Activated CD4-positive, alpha-beta T cell treated with anti-CD3 and anti-CD28 coated beads for 36 hours (primary cell): ENCODE measurements around the gene IRX4. TPM values are rescaled to one million over a fixed set of nuclear protein-coding genes. Genes with fewer than 3 reads are reported as not detected.

Source experiments
- ATAC-seq: fragments of 200-7000 bp; cut with Tn5 transposase; one replicate; pipeline ENCODE4 v1.10.0; 2021; ENCODE audit warnings: mild to moderate bottlenecking, moderate library complexity
- CTCF ChIA-PET: fragments of 350-600 bp; sonication (Branson Sonifier 250); formaldehyde crosslinking; loops from one replicate; lab custom pipeline; 2021; ENCODE audit warnings: antibody characterized with exemption; lab: Charles Lee
- POLR2A ChIA-PET: fragments of 350-600 bp; sonication (Branson Sonifier 250); formaldehyde crosslinking; loops from one replicate; lab custom pipeline; 2021; ENCODE audit warnings: antibody characterized with exemption, inconsistent platforms; lab: Charles Lee
- DNase-seq: peaks from one replicate; pipeline ENCODE4 v3.0.0-alpha.2; 2020
- H3K27ac Mint-ChIP-seq: one replicate; pipeline ENCODE4 v1.8.0; 2021; ENCODE audit warnings: mixed read lengths
- H3K27me3 Mint-ChIP-seq: one replicate; pipeline ENCODE4 v1.8.0; 2021; ENCODE audit warnings: mixed read lengths
- H3K36me3 Mint-ChIP-seq: one replicate; pipeline ENCODE4 v1.8.0; 2021; ENCODE audit warnings: low read depth, mixed read lengths
- H3K4me1 Mint-ChIP-seq: one replicate; pipeline ENCODE4 v1.8.0; 2021; ENCODE audit warnings: mixed read lengths
- H3K4me3 Mint-ChIP-seq: one replicate; pipeline ENCODE4 v1.8.0; 2021; ENCODE audit warnings: mild to moderate bottlenecking, moderate library complexity, mixed read lengths
- H3K9me3 Mint-ChIP-seq: one replicate; pipeline ENCODE4 v1.8.0; 2021; ENCODE audit warnings: low read depth, mixed read lengths
- intact Hi-C, 2 experiments: fragments of 100-400 bp; cut with DNase I in 1 of 2; cut with micrococcal nuclease in 1 of 2; formaldehyde crosslinking; loops; one replicate each; pipeline versions ENCODE4 v1.14.2 to v1.15.1; 2022 to 2024; cut with DNase I, micrococcal nuclease
- total RNA-seq, 2 experiments: library from RNA; stranded (reverse); gene quantifications; one replicate each; pipeline ENCODE4 v1.2.3, GENCODE V29; 2021

Gene IRX4
- total RNA-seq, 2 experiments from 2014 or later, result not detected

GRCh38 chr5:1881098-1881572 lies 1.6 kb downstream of the IRX4 start:
- DNase-seq, result no peak
- peaks cover 41% of the 10 kb centered on the region for H3K27me3 Mint-ChIP-seq
- no peak for ATAC-seq
- ChIA-PET CTCF (interaction anchor here (0.7 kb wide), 1 partner anchor 45 kb away, joined by 3 read pairs; no protein-coding TSS in a partner anchor), POLR2A (no interaction called here)
- intact Hi-C loops, result loop anchor here in 1 of 2 experiments (5.0 kb wide), 1 partner anchor 1716 kb away; the partner anchor contains the start of gene IRX1
- H3K36me3 Mint-ChIP-seq, result no peaks in the 10 kb centered on the region
- H3K9me3 Mint-ChIP-seq, result no peaks in the 10 kb centered on the region
- H3K4me3 Mint-ChIP-seq, result no peak overlapping the region
- no peak overlapping the region for H3K27ac Mint-ChIP-seq
- peaks cover 7% of the 10 kb centered on the region for H3K4me1 Mint-ChIP-seq

- no peak for DNase-seq
- peaks cover 41% of the 10 kb centered on the region for H3K27me3 Mint-ChIP-seq
- no peaks in the 10 kb centered on the region for H3K9me3 Mint-ChIP-seq
- H3K36me3 Mint-ChIP-seq, result no peaks in the 10 kb centered on the region
- H3K4me3 Mint-ChIP-seq, result no peak overlapping the region
- POLR2A ChIA-PET, result no interaction called here
- H3K4me1 Mint-ChIP-seq, result peaks cover 7% of the 10 kb centered on the region
- intact Hi-C loops, result loop anchor here in 1 of 2 experiments (5.0 kb wide), 1 partner anchor 1717 kb away; the partner anchor contains the start of gene IRX1
- H3K27ac Mint-ChIP-seq, result no peak overlapping the region
- CTCF ChIA-PET, result interaction anchor here (0.7 kb wide), 1 partner anchor 45 kb away, joined by 3 read pairs; no protein-coding TSS in a partner anchor
- no peak for ATAC-seq
Observed at GRCh38 chr5:1880377-1881025, 2.2 kb downstream of the IRX4 start.

GRCh38 chr5:1879292-1880263 lies 3.1 kb downstream of the IRX4 start:
- DNase-seq (no peak), ATAC-seq (no peak)
- intact Hi-C loops, result loop anchor here (5.0 kb wide), 2 partner anchors 873 to 1718 kb away; partner anchors contain the start of genes IRX1 (in 1 of the 2) and IRX2 (in 1 of the 2)
- Mint-ChIP-seq H3K4me3 (no peak overlapping the region), H3K36me3 (no peaks in the 10 kb centered on the region), H3K27ac (no peak overlapping the region), H3K27me3 (peaks cover 42% of the 10 kb centered on the region), H3K9me3 (no peaks in the 10 kb centered on the region), H3K4me1 (peaks cover 12% of the 10 kb centered on the region)
- CTCF ChIA-PET, result no interaction called here
- POLR2A ChIA-PET, result no interaction called here

- POLR2A ChIA-PET, result no interaction called here
- no peak overlapping the region for H3K27ac Mint-ChIP-seq
Observed at GRCh38 chr5:1878050-1878849, 4.5 kb downstream of the IRX4 start.

GRCh38 chr5:1877103-1878049 lies 5.3 kb downstream of the IRX4 start:
- CTCF ChIA-PET, result interaction anchor here (1.1 kb wide), 1 partner anchor 44 kb away, joined by 4 read pairs; no protein-coding TSS in a partner anchor
- Mint-ChIP-seq H3K9me3 (no peaks in the 10 kb centered on the region), H3K27ac (no peak overlapping the region), H3K36me3 (no peaks in the 10 kb centered on the region), H3K4me1 (peaks cover 12% of the 10 kb centered on the region), H3K27me3 (peaks cover 47% of the 10 kb centered on the region), H3K4me3 (no peak overlapping the region)
- intact Hi-C loops, result loop anchor here (2.0 to 5.0 kb wide), 2 partner anchors 873 to 875 kb away; partner anchors contain the start of gene IRX2 (in 2 of the 2)
- ATAC-seq (no peak), DNase-seq (no peak)
- POLR2A ChIA-PET, result no interaction called here

More at GRCh38 chr5:1878050-1878849, 4.5 kb downstream of the IRX4 start:
- Mint-ChIP-seq H3K4me1 (peaks cover 12% of the 10 kb centered on the region), H3K4me3 (no peak overlapping the region), H3K27me3 (peaks cover 43% of the 10 kb centered on the region), H3K36me3 (no peaks in the 10 kb centered on the region), H3K9me3 (no peaks in the 10 kb centered on the region)
- no peak for DNase-seq
- ATAC-seq, result no peak
- CTCF ChIA-PET, result no interaction called here
- intact Hi-C loops, result loop anchor here in 1 of 2 experiments (5.0 kb wide), 1 partner anchor 874 kb away; the partner anchor contains the start of gene IRX2

GRCh38 chr5:1876660-1877064 lies 6.1 kb downstream of the IRX4 start:
- intact Hi-C loops, result loop anchor here (2.0 to 5.0 kb wide), 2 partner anchors 874 to 876 kb away; partner anchors contain the start of gene IRX2 (in 2 of the 2)

GRCh38 chr5:1875843-1876659 lies 6.7 kb downstream of the IRX4 start:
- no peak for ATAC-seq
- CTCF ChIA-PET, result interaction anchor here (1.1 kb wide), 1 partner anchor 45 kb away, joined by 4 read pairs; no protein-coding TSS in a partner anchor

More at GRCh38 chr5:1876660-1877064, 6.1 kb downstream of the IRX4 start:
- Mint-ChIP-seq H3K27ac (no peak overlapping the region), H3K27me3 (peaks cover 47% of the 10 kb centered on the region), H3K9me3 (no peaks in the 10 kb centered on the region), H3K36me3 (no peaks in the 10 kb centered on the region), H3K4me3 (no peak overlapping the region), H3K4me1 (peaks cover 12% of the 10 kb centered on the region)
- DNase-seq (peak; percentile 41), ATAC-seq (no peak)
- CTCF ChIA-PET, result interaction anchor here (1.1 kb wide), 1 partner anchor 44 kb away, joined by 4 read pairs; no protein-coding TSS in a partner anchor
- POLR2A ChIA-PET, result no interaction called here

GRCh38 chr5:1875281-1875842 lies 7.4 kb downstream of the IRX4 start:
- H3K4me3 Mint-ChIP-seq, result no peak overlapping the region
- no peaks in the 10 kb centered on the region for H3K36me3 Mint-ChIP-seq
- intact Hi-C loops, result loop anchor here in 1 of 2 experiments (5.0 kb wide), 1 partner anchor 877 kb away; the partner anchor contains the start of gene IRX2
- no peak overlapping the region for H3K27ac Mint-ChIP-seq
- peaks cover 8% of the 10 kb centered on the region for H3K4me1 Mint-ChIP-seq
- H3K9me3 Mint-ChIP-seq, result no peaks in the 10 kb centered on the region
- peaks cover 40% of the 10 kb centered on the region for H3K27me3 Mint-ChIP-seq
- ATAC-seq (no peak), DNase-seq (no peak)
- CTCF ChIA-PET, result no interaction called here
- POLR2A ChIA-PET, result no interaction called here

More at GRCh38 chr5:1875843-1876659, 6.7 kb downstream of the IRX4 start:
- no peaks in the 10 kb centered on the region for H3K36me3 Mint-ChIP-seq
- POLR2A ChIA-PET, result no interaction called here
- H3K4me3 Mint-ChIP-seq, result no peak overlapping the region
- intact Hi-C loops, result loop anchor here (2.0 to 5.0 kb wide), 2 partner anchors 875 to 876 kb away; partner anchors contain the start of gene IRX2 (in 2 of the 2)
- peaks cover 43% of the 10 kb centered on the region for H3K27me3 Mint-ChIP-seq
- no peaks in the 10 kb centered on the region for H3K9me3 Mint-ChIP-seq
- no peak for DNase-seq
- H3K27ac Mint-ChIP-seq, result no peak overlapping the region
- H3K4me1 Mint-ChIP-seq, result peaks cover 8% of the 10 kb centered on the region

GRCh38 chr5:1874771-1875220 lies 7.9 kb downstream of the IRX4 start:
- peaks cover 8% of the 10 kb centered on the region for H3K4me1 Mint-ChIP-seq
- ChIA-PET POLR2A (no interaction called here), CTCF (no interaction called here)
- H3K27ac Mint-ChIP-seq, result no peak overlapping the region
- no peak for DNase-seq
- intact Hi-C loops, result loop anchor here in 1 of 2 experiments (5.0 kb wide), 1 partner anchor 878 kb away; the partner anchor contains the start of gene IRX2
- H3K4me3 Mint-ChIP-seq, result no peak overlapping the region
- H3K36me3 Mint-ChIP-seq, result no peaks in the 10 kb centered on the region
- no peak for ATAC-seq
- H3K9me3 Mint-ChIP-seq, result no peaks in the 10 kb centered on the region
- peaks cover 35% of the 10 kb centered on the region for H3K27me3 Mint-ChIP-seq
